Myocyte (in vitro differentiated cells): ENCODE measurements around the gene ARF1. TPM values are rescaled to one million over a fixed set of nuclear protein-coding genes. Genes with fewer than 3 reads are reported as not detected.

Source experiments
- DNase-seq: peaks from one replicate; pipeline ENCODE4 v3.0.0-alpha.2; 2012; ENCODE audit warnings: low read depth
- total RNA-seq: library from RNA; depleted of rRNA; stranded (reverse); fragments of >200 nt; gene quantifications from 2 replicates; pipeline ENCODE4 v1.2.3, GENCODE V29; 2014

The ARF1 gene
- total RNA-seq, 1 donor from 2014 or later, result 259 TPM

GRCh38 chr1:228048659-228049298, 33.7 kb upstream of the ARF1 start:
- DNase-seq, result no peak

GRCh38 chr1:228050571-228051231, 31.8 kb upstream of the ARF1 start:
- DNase-seq, result no peak

GRCh38 chr1:228058172-228058948, 24.1 kb upstream of the ARF1 start:
- DNase-seq, result no peak

GRCh38 chr1:228058949-228059633, 23.4 kb upstream of the ARF1 start:
- DNase-seq, result no peak

- no peak for DNase-seq
Measured at GRCh38 chr1:228059634-228060457, 22.7 kb upstream of the ARF1 start.

GRCh38 chr1:228060458-228061190, 21.9 kb upstream of the ARF1 start:
- DNase-seq, result no peak

GRCh38 chr1:228061411-228062084, 21.0 kb upstream of the ARF1 start:
- no peak for DNase-seq

GRCh38 chr1:228062085-228062791, 20.3 kb upstream of the ARF1 start:
- DNase-seq, result no peak

- no peak for DNase-seq
Measured at GRCh38 chr1:228062812-228063211, 19.7 kb upstream of the ARF1 start.

GRCh38 chr1:228063251-228064191, 19.0 kb upstream of the ARF1 start:
- no peak for DNase-seq

GRCh38 chr1:228064296-228064695, 18.2 kb upstream of the ARF1 start:
- DNase-seq, result no peak

- DNase-seq, result no peak
Measured at GRCh38 chr1:228064741-228065542, 17.6 kb upstream of the ARF1 start.

- no peak for DNase-seq
Measured at GRCh38 chr1:228065543-228066347, 16.8 kb upstream of the ARF1 start.

- DNase-seq, result no peak
Measured at GRCh38 chr1:228066416-228066815, 16.1 kb upstream of the ARF1 start.

GRCh38 chr1:228066891-228067654, 15.4 kb upstream of the ARF1 start:
- DNase-seq, result no peak
